Colonic mucosa (tissue), 4 donors: ENCODE results near the gene NEUROD1. TPM values are rescaled to one million over a fixed set of nuclear protein-coding genes. Genes with fewer than 3 reads are reported as not detected.

ENCODE experiments used
- DNase-seq: peaks from one replicate; pipeline ENCODE4 v3.0.0-alpha.2; 2020
- H3K27ac ChIP-seq: fragments of 200-600 bp; one replicate; pipeline ENCODE4 v1.8.0; 2021
- H3K27me3 ChIP-seq: fragments of 200-600 bp; one replicate; pipeline ENCODE4 v1.8.0; 2021
- H3K36me3 ChIP-seq: fragments of 200-600 bp; one replicate; pipeline ENCODE4 v1.8.0; 2021
- H3K4me1 ChIP-seq: fragments of 200-600 bp; one replicate; pipeline ENCODE4 v1.8.0; 2021; ENCODE audit warnings: mild to moderate bottlenecking
- H3K4me3 ChIP-seq: fragments of 200-600 bp; one replicate; pipeline ENCODE4 v1.8.0; 2021
- H3K9ac ChIP-seq, 2 donors: one replicate each; pipeline ENCODE4 v1.7.0; 2013; ENCODE audit warnings: control low read depth in 2 of 2, low read depth in 2 of 2, low read length in 2 of 2
- H3K9me3 ChIP-seq: fragments of 200-600 bp; one replicate; pipeline ENCODE4 v1.8.0; 2021
- intact Hi-C: fragments of 100-400 bp; cut with DNase I; formaldehyde crosslinking; loops from one replicate; pipeline ENCODE4 v1.14.1; 2022
- total RNA-seq, 2 donors: library from RNA; stranded (reverse); fragmentation: NEBNext Ultra II Directional in 1 of 2; extraction: Animal tissue kit (Norgen Biotek cat#: 25700) in 1 of 2; gene quantifications; one replicate each; pipeline ENCODE4 v1.2.1, GENCODE V29; 2021
- TF ChIP-seq, protein P1 (sequence below): fragments of 200-600 bp; IDR thresholded peaks from one replicate; pipeline ENCODE4 v1.8.0; 2022; ENCODE audit warnings: antibody characterized with exemption, mild to moderate bottlenecking
- donor health status: healthy.
- donor health status: DM: no; HTN: no; CAD: no.
- donor health status: DM: no; HTN: no; CAD: no.

The NEUROD1 gene
- total RNA-seq, 2 donors from 2014 or later, result 1.8 to 3.0 TPM

DNA sequence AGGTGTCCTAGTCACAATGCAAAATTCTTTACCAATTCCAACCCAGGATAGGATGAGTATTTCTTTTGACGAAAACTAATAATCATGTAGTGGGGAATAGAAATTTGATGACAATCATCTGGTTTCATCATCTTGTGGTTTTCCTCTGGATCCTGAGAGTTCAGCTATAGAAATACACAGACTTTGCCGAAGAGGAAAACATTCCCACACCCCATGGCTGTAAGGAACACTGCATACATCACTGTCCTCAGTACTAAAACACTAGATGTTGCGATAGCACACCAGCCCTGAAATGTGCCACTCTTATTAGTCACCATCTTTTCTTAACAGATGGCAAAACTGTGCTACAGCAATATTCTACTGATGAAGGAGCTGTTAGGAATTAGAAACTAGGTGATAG, 52.8 kb downstream of the NEUROD1 start:
- no peak overlapping the region for H3K27ac ChIP-seq
- H3K27me3 ChIP-seq, result no peaks in the 10 kb centered on the region
- H3K4me1 ChIP-seq, result no peaks in the 10 kb centered on the region
- intact Hi-C loops, result no loop called here
- H3K36me3 ChIP-seq, result no peaks in the 10 kb centered on the region
- H3K9ac ChIP-seq, result no peak overlapping the region
- H3K4me3 ChIP-seq, result no peak overlapping the region
- TF ChIP-seq, protein P1, sequence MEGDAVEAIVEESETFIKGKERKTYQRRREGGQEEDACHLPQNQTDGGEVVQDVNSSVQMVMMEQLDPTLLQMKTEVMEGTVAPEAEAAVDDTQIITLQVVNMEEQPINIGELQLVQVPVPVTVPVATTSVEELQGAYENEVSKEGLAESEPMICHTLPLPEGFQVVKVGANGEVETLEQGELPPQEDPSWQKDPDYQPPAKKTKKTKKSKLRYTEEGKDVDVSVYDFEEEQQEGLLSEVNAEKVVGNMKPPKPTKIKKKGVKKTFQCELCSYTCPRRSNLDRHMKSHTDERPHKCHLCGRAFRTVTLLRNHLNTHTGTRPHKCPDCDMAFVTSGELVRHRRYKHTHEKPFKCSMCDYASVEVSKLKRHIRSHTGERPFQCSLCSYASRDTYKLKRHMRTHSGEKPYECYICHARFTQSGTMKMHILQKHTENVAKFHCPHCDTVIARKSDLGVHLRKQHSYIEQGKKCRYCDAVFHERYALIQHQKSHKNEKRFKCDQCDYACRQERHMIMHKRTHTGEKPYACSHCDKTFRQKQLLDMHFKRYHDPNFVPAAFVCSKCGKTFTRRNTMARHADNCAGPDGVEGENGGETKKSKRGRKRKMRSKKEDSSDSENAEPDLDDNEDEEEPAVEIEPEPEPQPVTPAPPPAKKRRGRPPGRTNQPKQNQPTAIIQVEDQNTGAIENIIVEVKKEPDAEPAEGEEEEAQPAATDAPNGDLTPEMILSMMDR, result no peak
- H3K9me3 ChIP-seq, result no peaks in the 10 kb centered on the region
- DNase-seq, result no peak

DNA sequence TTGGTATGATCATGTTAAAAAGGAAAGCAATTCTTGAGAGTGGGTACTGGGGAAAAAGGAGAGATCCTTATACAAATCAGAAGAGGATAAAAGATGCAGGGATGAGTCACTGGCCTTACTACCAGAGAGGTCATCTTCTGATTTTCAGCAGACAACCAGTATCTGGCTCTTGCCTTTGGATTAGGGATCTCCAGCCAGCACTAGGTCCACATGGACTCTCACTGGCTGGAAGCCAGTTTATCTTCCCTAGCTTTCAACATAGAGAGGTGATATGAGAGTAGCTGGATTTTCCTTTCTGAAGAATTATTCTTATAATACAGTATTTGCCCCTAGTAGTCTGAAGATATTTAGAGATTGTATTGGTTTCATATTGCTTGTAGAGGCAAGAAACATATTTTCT, 53.6 kb downstream of the NEUROD1 start:
- no peak for DNase-seq
- intact Hi-C loops, result no loop called here

More for the DNA sequence above, 53.6 kb downstream of the NEUROD1 start:
- no peaks in the 10 kb centered on the region for H3K9me3 ChIP-seq
- no peaks in the 10 kb centered on the region for H3K36me3 ChIP-seq
- H3K4me3 ChIP-seq, result no peak overlapping the region
- no peaks in the 10 kb centered on the region for H3K4me1 ChIP-seq
- no peaks in the 10 kb centered on the region for H3K27me3 ChIP-seq
- no peak overlapping the region for H3K9ac ChIP-seq
- TF ChIP-seq, protein P1, result no peak
- H3K27ac ChIP-seq, result no peak overlapping the region

Other genes starting within 250 kb of the NEUROD1 start
- 1 to 10 TPM; 4.1 to 6.7 TPM for gene ITGA4, start 223.1 kb downstream of the NEUROD1 start, total RNA-seq
- under 1 TPM; 0.20 to 0.24 TPM for gene CERKL, start 23.4 kb downstream of the NEUROD1 start, total RNA-seq
- 100 to 1,000 TPM; 141 to 323 TPM for gene ITPRID2, start 211.2 kb upstream of the NEUROD1 start, total RNA-seq